Measurements from ENCODE around the gene MAJIN.

MAJIN gene

GRCh38 chr11:64930340-64930739 is 41.6 kb downstream of the MAJIN start:
- H3K27me3 Mint-ChIP-seq = no peaks in the 10 kb centered on the region
- H3K27ac Mint-ChIP-seq = no peak overlapping the region
- no peak for ATAC-seq
- H3K4me3 Mint-ChIP-seq = no peak overlapping the region
- H3K9me3 Mint-ChIP-seq = no peaks in the 10 kb centered on the region
- peaks cover under 1% of the 10 kb centered on the region for H3K4me1 Mint-ChIP-seq
- no peak for DNase-seq
- H3K36me3 Mint-ChIP-seq (ENCODE audit: low read depth) = no peaks in the 10 kb centered on the region

GRCh38 chr11:64929625-64930024 is 42.3 kb downstream of the MAJIN start:
- Mint-ChIP-seq H3K4me1 (peaks cover 5% of the 10 kb centered on the region), H3K27ac (no peak overlapping the region), H3K27me3 (no peaks in the 10 kb centered on the region), H3K9me3 (no peaks in the 10 kb centered on the region), H3K36me3 (ENCODE audit: low read depth) (no peaks in the 10 kb centered on the region), H3K4me3 (no peak overlapping the region)
- DNase-seq (no peak), ATAC-seq (no peak)

DNA sequence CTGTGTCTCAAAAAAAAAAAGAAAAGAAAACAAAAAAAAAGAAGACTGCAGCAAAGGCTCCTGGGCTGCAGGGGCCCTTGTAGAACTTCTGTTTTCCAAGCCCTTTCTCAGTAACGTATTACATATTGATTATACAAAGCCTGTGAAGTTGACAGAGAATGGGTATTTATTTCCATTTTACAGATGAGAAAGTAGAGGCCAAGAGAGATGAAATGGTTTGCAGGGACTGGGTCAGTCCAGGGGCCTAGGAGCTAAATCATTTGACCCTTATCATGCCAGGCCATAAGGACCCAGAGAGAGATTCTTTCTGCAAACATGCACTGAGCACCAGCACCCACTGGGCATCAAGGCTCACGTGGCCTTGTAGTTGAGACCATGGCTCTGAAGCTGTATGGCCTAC is 43.0 kb downstream of the MAJIN start:
- no peak for DNase-seq

DNA sequence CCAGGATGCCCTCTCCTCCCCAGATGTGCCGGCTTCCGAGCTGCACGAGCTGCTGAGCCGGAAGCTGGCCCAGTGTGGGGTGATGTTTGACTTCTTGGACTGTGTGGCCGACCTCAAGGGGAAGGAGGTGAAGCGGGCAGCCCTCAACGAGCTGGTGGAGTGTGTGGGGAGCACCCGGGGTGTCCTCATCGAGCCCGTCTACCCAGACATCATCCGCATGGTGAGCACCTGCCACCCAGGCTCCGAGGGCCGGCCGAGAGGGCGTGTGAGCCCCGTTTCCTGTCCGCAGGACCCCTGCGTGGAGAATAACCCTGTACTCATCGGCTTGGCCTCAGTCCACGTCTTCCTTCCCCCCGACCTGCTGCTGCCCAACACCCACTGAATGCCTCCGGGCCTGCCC is 45.2 kb downstream of the MAJIN start:
- H3K4me3 Mint-ChIP-seq = no peak overlapping the region
- no peaks in the 10 kb centered on the region for H3K27me3 Mint-ChIP-seq
- no peaks in the 10 kb centered on the region for H3K36me3 Mint-ChIP-seq (ENCODE audit: low read depth)
- H3K9me3 Mint-ChIP-seq = no peaks in the 10 kb centered on the region
- peaks cover 14% of the 10 kb centered on the region for H3K4me1 Mint-ChIP-seq
- ATAC-seq (no peak), DNase-seq (no peak)
- no peak overlapping the region for H3K27ac Mint-ChIP-seq

More for the DNA sequence above, 43.0 kb downstream of the MAJIN start:
- no peaks in the 10 kb centered on the region for H3K9me3 Mint-ChIP-seq
- no peak for ATAC-seq
- no peak overlapping the region for H3K27ac Mint-ChIP-seq
- no peaks in the 10 kb centered on the region for H3K36me3 Mint-ChIP-seq (ENCODE audit: low read depth)
- H3K4me1 Mint-ChIP-seq = peaks cover 10% of the 10 kb centered on the region
- no peaks in the 10 kb centered on the region for H3K27me3 Mint-ChIP-seq
- H3K4me3 Mint-ChIP-seq = no peak overlapping the region

- Mint-ChIP-seq H3K27ac (peak overlapping the region; percentile 22), H3K4me1 (peaks cover 14% of the 10 kb centered on the region), H3K27me3 (no peaks in the 10 kb centered on the region), H3K36me3 (ENCODE audit: low read depth) (no peaks in the 10 kb centered on the region), H3K9me3 (no peaks in the 10 kb centered on the region), H3K4me3 (peak overlapping the region; percentile 87)
- DNase-seq = no peak
- no peak for ATAC-seq
Measured at GRCh38 chr11:64925536-64926436, 46.1 kb downstream of the MAJIN start.

DNA sequence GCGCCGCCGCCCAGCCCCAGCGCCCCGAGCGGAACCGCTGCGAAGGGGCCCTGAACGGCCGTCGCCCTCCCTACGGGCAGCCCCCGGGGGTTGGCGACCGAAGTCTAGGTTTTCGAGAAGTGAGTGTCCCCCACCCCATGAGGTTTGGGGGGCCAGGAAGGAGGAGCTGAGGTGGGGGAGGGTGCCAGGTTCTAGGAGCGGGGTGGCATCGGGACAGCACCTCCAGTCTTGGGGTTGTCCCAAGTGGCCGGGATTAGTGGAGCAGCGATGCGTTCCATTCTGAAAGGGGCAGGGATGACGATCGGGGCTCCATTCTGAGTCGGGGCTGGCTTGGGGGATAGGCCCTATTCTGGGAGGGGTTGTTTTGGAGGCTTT is 47.0 kb downstream of the MAJIN start:
- peak overlapping the region; percentile 22 for H3K27ac Mint-ChIP-seq
- peak overlapping the region; percentile 87 for H3K4me3 Mint-ChIP-seq
- H3K27me3 Mint-ChIP-seq = no peaks in the 10 kb centered on the region
- no peaks in the 10 kb centered on the region for H3K9me3 Mint-ChIP-seq
- H3K4me1 Mint-ChIP-seq = peaks cover 14% of the 10 kb centered on the region
- DNase-seq (peak; percentile 22), ATAC-seq (no peak)
- no peaks in the 10 kb centered on the region for H3K36me3 Mint-ChIP-seq (ENCODE audit: low read depth)

- Mint-ChIP-seq H3K9me3 (no peaks in the 10 kb centered on the region), H3K4me3 (peak within 1 kb of the TSS; percentile 87), H3K36me3 (ENCODE audit: low read depth) (no peaks in the 10 kb centered on the region), H3K4me1 (peaks cover 14% of the 10 kb centered on the region), H3K27ac (peak within 1 kb of the TSS; percentile 97), H3K27me3 (no peaks in the 10 kb centered on the region)
- peak; percentile 94 for ATAC-seq
- peak; percentile 89 for DNase-seq
Measured at GRCh38 chr11:64923944-64924909, 47.7 kb downstream of the MAJIN start, which contains the start of gene PPP2R5B. PPP2R5B (plus strand) TSS chr11:64924689; CDS start chr11:64925735, 1,046 bp downstream.

DNA sequence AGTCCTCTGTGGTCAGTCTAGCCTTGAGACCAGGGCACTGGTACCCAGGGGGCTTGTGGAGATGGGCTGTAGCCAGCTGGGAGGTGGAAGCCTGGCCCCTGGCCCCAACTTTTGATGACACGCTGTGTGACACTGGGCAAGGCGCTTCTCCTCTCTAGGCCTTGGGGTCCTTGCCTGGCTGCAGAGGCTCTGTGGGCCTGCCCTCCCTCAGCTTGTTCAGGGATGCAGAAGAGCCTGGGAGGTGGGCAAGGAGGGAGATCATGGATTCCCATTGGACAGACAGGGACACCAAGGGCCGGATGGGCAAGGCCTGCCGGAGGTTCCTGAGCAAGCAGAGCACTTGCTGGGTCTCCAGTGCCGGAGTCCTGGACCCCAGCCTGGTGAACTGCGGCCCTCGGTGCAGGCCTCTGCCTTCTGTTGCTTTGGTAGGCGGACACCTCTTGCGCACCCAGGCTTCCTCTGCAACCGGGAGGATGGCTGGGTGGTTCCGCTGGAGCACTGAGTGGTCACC is 48.7 kb downstream of the MAJIN start:
- no peak overlapping the region for H3K27ac Mint-ChIP-seq
- H3K9me3 Mint-ChIP-seq = no peaks in the 10 kb centered on the region
- ATAC-seq (no peak), DNase-seq (no peak)
- no peak overlapping the region for H3K4me3 Mint-ChIP-seq
- H3K4me1 Mint-ChIP-seq = peaks cover 14% of the 10 kb centered on the region
- no peaks in the 10 kb centered on the region for H3K27me3 Mint-ChIP-seq
- H3K36me3 Mint-ChIP-seq (ENCODE audit: low read depth) = no peaks in the 10 kb centered on the region

DNA sequence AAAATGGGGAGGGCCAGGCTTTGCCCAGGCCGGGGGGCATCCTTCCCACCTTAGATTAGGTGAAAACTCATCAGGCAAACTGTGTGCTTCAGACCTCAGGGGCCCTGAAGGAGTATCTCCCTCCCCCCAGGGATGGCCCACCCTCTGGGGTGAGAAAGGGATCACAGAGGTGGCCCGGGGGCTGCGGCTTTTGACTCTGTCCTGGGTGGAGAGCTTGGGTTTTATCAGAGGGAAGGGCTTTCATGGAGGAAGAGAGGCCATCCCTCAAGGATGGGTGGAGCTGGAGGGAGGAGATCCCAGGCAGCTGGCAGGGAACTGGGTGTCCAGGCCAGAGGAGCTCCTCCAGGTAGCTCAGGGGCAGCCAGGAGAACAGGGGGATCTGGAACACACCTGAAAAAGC is 50.5 kb downstream of the MAJIN start:
- Mint-ChIP-seq H3K36me3 (ENCODE audit: low read depth) (no peaks in the 10 kb centered on the region), H3K9me3 (no peaks in the 10 kb centered on the region), H3K4me1 (peaks cover 25% of the 10 kb centered on the region), H3K4me3 (no peak overlapping the region), H3K27me3 (no peaks in the 10 kb centered on the region), H3K27ac (no peak overlapping the region)
- DNase-seq = no peak
- ATAC-seq = no peak

DNA sequence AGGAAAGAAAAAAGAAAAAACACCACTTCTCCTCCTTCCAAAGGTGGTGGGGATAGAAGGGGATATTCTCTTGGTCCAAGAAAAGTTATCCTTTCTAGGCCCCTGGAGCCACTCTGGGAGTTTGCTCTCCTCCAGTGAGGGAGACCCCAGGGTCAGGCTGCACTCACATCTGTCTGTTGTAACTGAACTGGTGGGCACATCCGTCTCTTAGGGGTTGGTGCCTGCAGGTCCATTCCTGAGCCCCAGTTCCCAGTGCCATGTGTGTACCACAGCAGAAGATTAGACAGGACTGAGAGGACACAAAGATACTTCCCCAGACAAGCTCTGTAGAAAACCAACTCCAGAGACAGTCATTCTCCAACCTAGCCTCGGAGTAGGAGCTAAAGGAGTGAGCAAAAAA is 51.8 kb downstream of the MAJIN start:
- H3K4me1 Mint-ChIP-seq = peaks cover 33% of the 10 kb centered on the region
- no peak for DNase-seq
- ATAC-seq = no peak
- H3K27ac Mint-ChIP-seq = no peak overlapping the region
- no peak overlapping the region for H3K4me3 Mint-ChIP-seq
- no peaks in the 10 kb centered on the region for H3K27me3 Mint-ChIP-seq
- H3K36me3 Mint-ChIP-seq (ENCODE audit: low read depth) = no peaks in the 10 kb centered on the region
- no peaks in the 10 kb centered on the region for H3K9me3 Mint-ChIP-seq

- H3K4me3 Mint-ChIP-seq = no peak overlapping the region
- peaks cover 31% of the 10 kb centered on the region for H3K4me1 Mint-ChIP-seq
- ATAC-seq (no peak), DNase-seq (no peak)
- no peaks in the 10 kb centered on the region for H3K9me3 Mint-ChIP-seq
- no peak overlapping the region for H3K27ac Mint-ChIP-seq
- no peaks in the 10 kb centered on the region for H3K36me3 Mint-ChIP-seq (ENCODE audit: low read depth)
- H3K27me3 Mint-ChIP-seq = no peaks in the 10 kb centered on the region
Measured at GRCh38 chr11:64919627-64920026, 52.3 kb downstream of the MAJIN start.

DNA sequence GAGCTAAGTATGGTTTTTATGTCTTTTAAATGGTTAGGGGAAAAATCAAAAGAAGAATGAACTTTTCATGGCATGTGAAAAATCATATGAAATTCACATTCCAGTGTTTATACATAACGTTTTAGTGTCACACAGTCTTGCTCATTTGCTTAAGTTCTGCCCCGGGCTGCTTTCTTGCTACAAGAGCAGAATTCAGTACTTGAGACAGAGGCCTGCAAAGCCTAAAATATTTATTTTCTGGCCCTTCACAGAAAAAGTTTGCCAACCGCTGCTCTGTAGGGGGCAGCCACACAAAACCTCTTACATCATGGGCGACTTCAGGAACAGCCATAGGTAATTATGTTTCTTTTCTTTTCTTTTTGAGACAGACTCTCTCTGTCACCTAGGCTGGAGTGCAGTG is 53.9 kb downstream of the MAJIN start:
- no peak for DNase-seq
- no peaks in the 10 kb centered on the region for H3K27me3 Mint-ChIP-seq
- no peaks in the 10 kb centered on the region for H3K9me3 Mint-ChIP-seq
- peak overlapping the region; percentile 90 for H3K4me3 Mint-ChIP-seq
- H3K36me3 Mint-ChIP-seq (ENCODE audit: low read depth) = no peaks in the 10 kb centered on the region
- no peak for ATAC-seq
- H3K27ac Mint-ChIP-seq = peak overlapping the region; percentile 85
- peaks cover 22% of the 10 kb centered on the region for H3K4me1 Mint-ChIP-seq

GRCh38 chr11:64917663-64917995 is 54.3 kb downstream of the MAJIN start:
- Mint-ChIP-seq H3K4me1 (peaks cover 22% of the 10 kb centered on the region), H3K9me3 (no peaks in the 10 kb centered on the region), H3K4me3 (peak overlapping the region; percentile 90), H3K36me3 (ENCODE audit: low read depth) (no peaks in the 10 kb centered on the region), H3K27ac (peak overlapping the region; percentile 85), H3K27me3 (no peaks in the 10 kb centered on the region)
- no peak for ATAC-seq
- no peak for DNase-seq

DNA sequence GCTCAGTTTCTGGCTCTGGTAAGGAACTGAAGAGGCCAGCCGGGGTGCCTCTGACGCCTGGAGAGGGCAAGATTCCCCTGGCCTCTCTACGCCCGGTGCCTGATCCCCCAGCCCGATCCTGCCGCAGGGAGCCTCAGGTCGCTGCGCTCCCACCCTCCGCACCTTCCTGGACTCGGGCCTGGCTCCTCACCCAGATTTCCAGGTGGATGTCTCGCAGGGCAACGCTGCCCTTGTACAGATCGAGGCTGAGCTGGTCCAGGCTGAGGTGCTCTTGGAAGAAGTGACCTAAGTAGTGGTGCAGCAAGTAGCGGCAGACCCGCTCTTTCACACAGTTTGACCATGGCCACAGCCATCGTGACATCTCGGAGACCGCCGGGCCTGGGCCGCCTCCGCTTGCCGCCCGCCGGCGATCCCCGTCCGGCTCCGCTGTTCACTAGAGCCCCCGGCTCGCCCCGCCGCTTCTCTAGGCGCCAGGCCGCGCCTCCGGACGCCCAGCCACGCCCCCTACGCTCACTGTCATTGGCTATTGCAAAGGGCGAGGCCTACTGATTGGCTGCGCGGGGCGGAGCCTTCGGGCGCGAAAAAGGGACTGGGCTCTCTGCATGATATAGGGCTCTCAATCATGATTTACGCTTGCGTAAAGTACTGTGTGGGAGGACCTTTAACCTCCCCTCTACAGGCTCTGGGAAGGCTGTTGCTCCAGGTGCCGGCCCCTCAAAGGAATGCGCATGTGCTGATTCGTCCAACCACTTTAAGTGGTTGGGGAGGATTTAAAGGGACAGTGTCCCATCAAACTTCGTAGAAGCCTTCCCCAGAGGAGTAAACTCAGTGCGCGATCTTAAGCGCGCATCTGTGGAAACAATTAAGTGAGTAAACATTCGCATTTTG is 54.9 kb downstream of the MAJIN start, which contains the start of gene ATG2A:
ATG2A (minus strand) TSS at position 435 of the 888 bp plus-strand sequence; CDS start at position 361, 74 bp downstream.
- Mint-ChIP-seq H3K4me1 (peaks cover 22% of the 10 kb centered on the region), H3K36me3 (ENCODE audit: low read depth) (no peaks in the 10 kb centered on the region), H3K27me3 (no peaks in the 10 kb centered on the region), H3K4me3 (peak within 1 kb of the TSS; percentile 90), H3K9me3 (no peaks in the 10 kb centered on the region), H3K27ac (peak within 1 kb of the TSS; percentile 85)
- peak; percentile 99 for ATAC-seq
- DNase-seq = peak; percentile 99
